HL-60 (cell line): ENCODE results near the gene MFRP.

Experiments
- DNase-seq, 2 experiments: peaks; one replicate each; pipeline ENCODE4 v3.0.0-alpha.2; 2010 to 2020; ENCODE audit warnings: low read depth in 1 of 2, low spot score in 1 of 2
- H3K27ac ChIP-seq: fragments of 250-450 bp; sonication (Bioruptor Pico); replicated peaks from 2 replicates; pipeline ENCODE4 v1.5.1; 2020; ENCODE audit warnings: mild to moderate bottlenecking, moderate library complexity
- H3K27me3 ChIP-seq: fragments of 250-450 bp; sonication (Bioruptor Pico); 2 replicates; pipeline ENCODE4 v1.5.1; 2021; ENCODE audit warnings: mild to moderate bottlenecking, moderate library complexity; ENCODE audit not compliant: insufficient read depth, poor library complexity, severe bottlenecking
- H3K4me3 ChIP-seq: replicated peaks from 2 replicates; pipeline ENCODE4 v1.5.1; 2011; ENCODE audit warnings: mild to moderate bottlenecking, control low read depth, low read length; ENCODE audit not compliant: insufficient read depth
- CTCF ChIP-seq: IDR thresholded peaks from one replicate; pipeline ENCODE4 v1.5.1; 2011; ENCODE audit warnings: low read length, control low read depth, inconsistent platforms; ENCODE audit not compliant: insufficient read depth
- GABPA ChIP-seq: IDR thresholded peaks from 2 replicates; pipeline ENCODE4 v1.6.1; 2012; ENCODE audit warnings: low read depth
- POLR2AphosphoS5 ChIP-seq: IDR thresholded peaks from 2 replicates; pipeline ENCODE4 v1.6.1; 2012; ENCODE audit warnings: low read depth
- REST ChIP-seq: IDR thresholded peaks from 2 replicates; pipeline ENCODE4 v1.6.1; 2012; ENCODE audit warnings: low read depth; ENCODE audit not compliant: insufficient replicate concordance
- SPI1 ChIP-seq: IDR thresholded peaks from 2 replicates; pipeline ENCODE4 v1.6.1; 2012; ENCODE audit warnings: low read depth, mild to moderate bottlenecking, borderline replicate concordance

The MFRP gene

GRCh38 chr11:119372260-119373058 is 26.0 kb upstream of the MFRP start:
- Histone ChIP-seq H3K4me3 (no peak overlapping the region), H3K27me3 (peaks cover 2% of the 10 kb centered on the region), H3K27ac (no peak overlapping the region)
- no peak for TF ChIP-seq GABPA
- TF ChIP-seq SPI1: no peak
- TF ChIP-seq POLR2AphosphoS5: no peak
- TF ChIP-seq CTCF: no peak
- no peak for TF ChIP-seq REST
- DNase-seq: no peak

GRCh38 chr11:119371778-119372182 is 25.3 kb upstream of the MFRP start:
- no peak overlapping the region for H3K27ac ChIP-seq

GRCh38 chr11:119371067-119371601 is 24.6 kb upstream of the MFRP start:
- Histone ChIP-seq H3K27ac (no peak overlapping the region), H3K27me3 (peaks cover 2% of the 10 kb centered on the region), H3K4me3 (no peak overlapping the region)
- no peak for DNase-seq
- TF ChIP-seq GABPA (no peak), SPI1 (no peak), POLR2AphosphoS5 (no peak), REST (no peak), CTCF (no peak)

More at GRCh38 chr11:119371778-119372182, 25.3 kb upstream of the MFRP start:
- DNase-seq: no peak
- H3K27me3 ChIP-seq: peaks cover 2% of the 10 kb centered on the region
- TF ChIP-seq CTCF (peak; percentile 23), POLR2AphosphoS5 (no peak), SPI1 (no peak), GABPA (no peak)
- H3K4me3 ChIP-seq: no peak overlapping the region
